ENCODE measurements around the gene CNTROB. TPM values are rescaled to one million over a fixed set of nuclear protein-coding genes. Genes with fewer than 3 reads are reported as not detected.

Gene CNTROB
- total RNA-seq, 2 donors from 2014 or later: 11.2 to 42.9 TPM

GRCh38 chr17:7982666-7983065, 50.7 kb downstream of the CNTROB start:
- no peaks in the 10 kb centered on the region for H3K9me3 ChIP-seq
- H3K27me3 ChIP-seq (replicated peaks; ENCODE audit: insufficient read depth): no peaks in the 10 kb centered on the region
- no peak overlapping the region for H3K4me3 ChIP-seq
- TF ChIP-seq CTCF (IDR thresholded peaks at IDR 0.05): no peak
- no peak overlapping the region for H3K27ac ChIP-seq
- no peak for DNase-seq (ENCODE audit: low spot score)
- H3K36me3 ChIP-seq: no peaks in the 10 kb centered on the region
- H3K4me1 ChIP-seq (ENCODE audit: control insufficient read depth in 1 of 2, low read depth in 2 of 2): no peaks in the 10 kb centered on the region
- ATAC-seq (ENCODE audit: insufficient number of reproducible peaks, low FRiP score, low read depth): no peak

GRCh38 chr17:7984904-7985303, 52.9 kb downstream of the CNTROB start:
- Histone ChIP-seq H3K9me3 (no peaks in the 10 kb centered on the region), H3K4me1 (ENCODE audit: control insufficient read depth in 1 of 2, low read depth in 2 of 2) (peaks cover 0 to 3% of the 10 kb centered on the region in 2 donors), H3K27ac (no peak overlapping the region), H3K4me3 (no peak overlapping the region), H3K27me3 (replicated peaks; ENCODE audit: insufficient read depth) (no peaks in the 10 kb centered on the region), H3K36me3 (no peaks in the 10 kb centered on the region)
- TF ChIP-seq CTCF (IDR thresholded peaks at IDR 0.05): no peak
- DNase-seq (ENCODE audit: low spot score): no peak
- ATAC-seq (ENCODE audit: insufficient number of reproducible peaks, low FRiP score, low read depth): no peak

- H3K4me3 ChIP-seq: no peak overlapping the region
- ATAC-seq (ENCODE audit: insufficient number of reproducible peaks, low FRiP score, low read depth) (no peak), DNase-seq (ENCODE audit: low spot score) (no peak)
- H3K36me3 ChIP-seq: no peaks in the 10 kb centered on the region
- H3K27ac ChIP-seq: no peak overlapping the region
- H3K9me3 ChIP-seq: no peaks in the 10 kb centered on the region
- peaks cover 0 to 10% of the 10 kb centered on the region in 2 donors for H3K4me1 ChIP-seq (ENCODE audit: control insufficient read depth in 1 of 2, low read depth in 2 of 2)
- no peak for TF ChIP-seq CTCF (IDR thresholded peaks at IDR 0.05)
- no peaks in the 10 kb centered on the region for H3K27me3 ChIP-seq (replicated peaks; ENCODE audit: insufficient read depth)
These were observed 55.3 kb downstream of the CNTROB start for GRCh38 chr17:7987112-7987893.

- DNase-seq (ENCODE audit: low spot score): peak; percentile 42
- Histone ChIP-seq H3K36me3 (no peaks in the 10 kb centered on the region), H3K27me3 (replicated peaks; ENCODE audit: insufficient read depth) (no peaks in the 10 kb centered on the region), H3K9me3 (no peaks in the 10 kb centered on the region), H3K4me3 (no peak overlapping the region), H3K4me1 (ENCODE audit: control insufficient read depth in 1 of 2, low read depth in 2 of 2) (peaks cover 0 to 10% of the 10 kb centered on the region in 2 donors), H3K27ac (no peak overlapping the region)
- peak; percentile 60 for ATAC-seq (ENCODE audit: insufficient number of reproducible peaks, low FRiP score, low read depth)
- peak; percentile 62 for TF ChIP-seq CTCF (IDR thresholded peaks at IDR 0.05)
These were observed 56.8 kb downstream of the CNTROB start for GRCh38 chr17:7988750-7989178.

GRCh38 chr17:7989781-7990655, 58.0 kb downstream of the CNTROB start:
- DNase-seq (ENCODE audit: low spot score) (peak; percentile 53), ATAC-seq (ENCODE audit: insufficient number of reproducible peaks, low FRiP score, low read depth) (no peak)
- Histone ChIP-seq H3K4me1 (ENCODE audit: control insufficient read depth in 1 of 2, low read depth in 2 of 2) (peaks cover 0 to 10% of the 10 kb centered on the region in 2 donors), H3K27me3 (replicated peaks; ENCODE audit: insufficient read depth) (no peaks in the 10 kb centered on the region), H3K36me3 (no peaks in the 10 kb centered on the region), H3K4me3 (peak overlapping the region; percentile 75), H3K9me3 (no peaks in the 10 kb centered on the region), H3K27ac (no peak overlapping the region)
- TF ChIP-seq CTCF (IDR thresholded peaks at IDR 0.05): peak; percentile 97
